Measurements from ENCODE around the gene VPS37C. TPM values are rescaled to one million over a fixed set of nuclear protein-coding genes. Genes with fewer than 3 reads are reported as not detected.

VPS37C gene
- total RNA-seq, result 10 to 100 TPM; 11.3 to 12.7 TPM

DNA sequence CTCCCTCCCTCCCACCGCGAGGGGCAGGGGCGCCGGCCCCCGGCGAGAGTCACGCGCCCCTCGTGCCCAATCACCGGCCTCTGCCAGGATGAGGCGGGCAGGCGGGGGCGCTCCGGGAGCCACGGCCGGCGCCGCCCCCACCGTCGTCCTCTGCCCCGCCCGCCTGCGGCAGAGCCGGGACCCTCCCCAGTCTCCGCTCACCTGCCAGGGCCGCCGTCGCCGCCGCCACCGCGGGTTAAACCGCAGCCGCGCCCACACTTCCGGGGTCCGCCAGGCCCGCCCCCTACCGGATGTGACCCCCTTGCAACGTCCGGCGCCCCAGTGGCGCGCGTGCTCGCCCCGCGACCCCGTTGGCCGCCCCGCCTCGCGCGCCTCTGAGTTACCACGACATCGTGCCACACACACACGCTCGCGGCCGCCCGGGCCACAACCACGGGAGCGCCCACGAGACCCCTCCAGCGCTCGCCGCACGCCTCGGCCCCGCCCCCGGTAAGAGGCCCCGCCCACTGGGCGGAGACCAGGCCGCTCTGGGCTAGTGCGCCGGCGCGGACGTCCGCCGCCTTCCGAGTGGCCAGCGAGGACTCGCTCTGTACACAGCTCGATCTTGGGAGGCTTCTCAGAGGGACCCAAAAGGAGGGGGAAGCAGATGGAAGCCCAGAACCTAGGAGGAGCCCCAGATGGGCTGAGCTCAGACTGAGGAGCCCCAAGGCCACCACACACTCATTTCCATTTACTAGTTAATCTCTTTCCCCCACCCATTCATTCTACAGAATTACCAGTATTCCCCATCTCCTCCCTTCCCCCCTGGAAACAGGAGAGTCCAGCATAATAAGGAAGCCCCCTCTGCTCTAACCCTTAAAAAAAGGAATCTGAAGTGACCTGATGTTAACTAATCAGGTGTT is at the start of gene VPS37C:
VPS37C (minus strand) TSS at position 237 of the 902 bp plus-strand sequence. CDS start 22,597 bp downstream, outside the sequence.

DNA sequence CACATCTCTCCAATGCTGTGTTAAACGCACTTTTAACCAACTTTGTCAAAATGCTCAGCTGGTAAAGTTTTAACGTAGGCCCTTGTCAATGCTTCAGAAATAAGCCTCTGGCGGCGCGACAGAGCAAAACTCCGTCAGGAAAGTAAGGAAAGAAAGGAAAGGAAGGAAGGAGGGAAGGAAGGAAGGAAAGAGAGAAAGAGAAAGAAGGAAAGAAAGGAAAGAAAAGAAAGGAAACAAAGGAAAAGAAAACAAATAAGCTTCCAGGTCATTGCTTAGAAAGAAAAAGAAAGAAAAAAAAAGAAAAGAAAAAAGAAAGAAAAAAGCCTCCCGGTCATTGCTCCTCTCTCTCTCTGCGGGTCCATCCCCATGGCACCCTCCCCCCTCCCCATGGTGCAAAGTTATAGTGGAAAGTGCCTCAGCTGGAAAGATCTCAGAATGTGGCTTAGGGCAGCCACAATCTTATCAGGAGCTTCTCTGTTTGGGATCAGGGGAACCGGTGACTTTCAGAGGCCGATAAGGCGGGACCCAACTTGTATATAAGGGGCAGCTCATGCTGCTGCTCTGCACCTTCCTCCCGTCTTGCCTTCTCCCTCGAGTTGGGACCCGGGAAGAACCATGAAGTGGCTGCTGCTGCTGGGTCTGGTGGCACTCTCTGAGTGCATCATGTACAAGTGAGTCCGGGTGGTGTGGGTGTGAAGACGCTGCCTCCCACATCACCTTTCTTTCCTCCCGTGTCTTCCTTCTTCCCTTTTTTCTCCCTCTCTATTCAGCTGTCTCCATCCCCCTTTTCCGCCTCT is 41.9 kb upstream of the VPS37C start, which contains the start of gene PGA3:
PGA3 (plus strand) TSS at position 566 of the 797 bp plus-strand sequence; CDS start at position 616, 50 bp downstream.

Other genes starting within 250 kb of the VPS37C start
- gene TMEM109, start 247.3 kb downstream of the VPS37C start, total RNA-seq, result 10 to 100 TPM; 49.6 to 59.6 TPM
- 10 to 100 TPM; 11.3 to 31.7 TPM for gene TMEM132A, start 237.0 kb downstream of the VPS37C start, total RNA-seq
- gene SLC15A3, start 209.2 kb downstream of the VPS37C start, total RNA-seq, result 10 to 100 TPM; 18.9 to 30.6 TPM
- gene CD6, start 189.7 kb downstream of the VPS37C start, total RNA-seq, result under 1 TPM; under 0.01 to 0.33 TPM
- gene CD5, start 58.9 kb downstream of the VPS37C start, total RNA-seq, result not detected
- gene PGA3, start 42.1 kb upstream of the VPS37C start, total RNA-seq, result not detected
- gene PGA4, start 60.9 kb upstream of the VPS37C start, total RNA-seq, result not detected
- gene PGA5, start 79.7 kb upstream of the VPS37C start, total RNA-seq, result not detected
- under 1 TPM; 0.33 to 0.69 TPM for gene VWCE, start 133.9 kb upstream of the VPS37C start, total RNA-seq
- 100 to 1,000 TPM; 208 to 223 TPM for gene DDB1, start 171.7 kb upstream of the VPS37C start, total RNA-seq
- gene TKFC, start 171.8 kb upstream of the VPS37C start, total RNA-seq, result 10 to 100 TPM; 12.3 to 13.1 TPM
- 100 to 1,000 TPM; 198 to 918 TPM for gene CYB561A3, start 200.5 kb upstream of the VPS37C start, total RNA-seq
- gene TMEM138, start 200.9 kb upstream of the VPS37C start, total RNA-seq, result 100 to 1,000 TPM; 127 to 164 TPM
- gene TMEM216, start 231.2 kb upstream of the VPS37C start, total RNA-seq, result 1 to 10 TPM; 3.1 to 5.0 TPM